HG02840 (cell line): ENCODE data around the gene FBXW7.

Experiments
- ATAC-seq: cut with Tn5 transposase; IDR thresholded peaks from one replicate; pipeline ENCODE4 v1.9.1; 2021; ENCODE audit warnings: mild to moderate bottlenecking, moderate library complexity, moderate number of reproducible peaks; ENCODE audit not compliant: unreplicated experiment, low FRiP score

Gene FBXW7

GRCh38 chr4:152513078-152513477, 22.8 kb downstream of the FBXW7 start:
- ATAC-seq, result no peak

DNA sequence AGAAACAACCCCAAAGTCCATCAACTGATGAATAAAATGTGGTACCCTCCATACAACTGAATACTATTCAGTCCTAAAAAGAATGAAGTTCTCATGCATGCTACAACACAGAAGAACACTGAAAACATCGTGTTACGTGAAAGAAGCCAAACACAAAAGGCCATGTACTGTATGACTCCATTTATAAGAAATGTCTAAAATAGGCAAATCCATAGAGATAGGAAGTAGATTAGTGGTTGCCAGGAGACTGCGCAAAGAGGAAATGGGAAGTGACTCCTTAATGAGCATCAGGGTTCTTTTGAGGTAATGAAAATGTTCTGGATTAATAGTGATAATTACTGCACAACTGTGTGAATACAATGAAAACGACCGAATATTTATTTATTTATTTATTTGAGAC, 23.4 kb downstream of the FBXW7 start:
- no peak for ATAC-seq

DNA sequence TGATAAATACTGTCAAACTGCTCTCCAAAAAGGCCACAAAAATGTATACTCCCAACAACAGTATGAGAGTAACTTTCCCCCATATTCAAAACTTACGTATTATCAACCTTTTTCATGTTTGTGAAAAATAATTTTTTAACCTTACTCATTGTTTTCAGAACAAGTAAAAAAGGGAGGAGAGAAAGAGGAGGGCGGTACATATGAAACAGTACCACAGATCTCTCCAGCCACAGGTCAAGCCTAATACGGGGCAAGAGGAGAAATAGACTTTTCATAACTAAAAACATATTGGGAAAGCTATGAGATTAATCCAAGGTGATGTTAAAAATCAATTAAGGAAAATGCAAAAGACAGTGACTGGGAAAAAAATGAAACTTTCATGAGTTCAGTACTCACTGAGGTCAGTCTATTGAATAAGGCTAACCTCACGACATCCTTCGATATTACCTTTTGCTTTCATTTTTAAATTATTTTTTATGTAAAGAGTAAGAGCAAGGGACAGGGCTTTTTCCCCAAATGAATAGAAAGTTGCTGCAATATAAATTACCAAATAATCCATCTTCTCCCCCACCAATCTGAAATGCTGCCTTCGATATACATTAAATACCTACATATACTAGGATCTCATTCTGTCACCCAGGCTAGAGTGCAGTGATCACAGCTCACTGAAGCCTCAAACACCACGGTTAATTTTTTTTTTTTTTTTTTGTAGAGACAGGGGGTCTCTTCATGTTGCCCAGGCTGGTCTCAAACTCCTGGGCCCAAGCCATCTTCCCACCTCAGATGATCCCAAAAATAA, 25.3 kb downstream of the FBXW7 start:
- no peak for ATAC-seq

DNA sequence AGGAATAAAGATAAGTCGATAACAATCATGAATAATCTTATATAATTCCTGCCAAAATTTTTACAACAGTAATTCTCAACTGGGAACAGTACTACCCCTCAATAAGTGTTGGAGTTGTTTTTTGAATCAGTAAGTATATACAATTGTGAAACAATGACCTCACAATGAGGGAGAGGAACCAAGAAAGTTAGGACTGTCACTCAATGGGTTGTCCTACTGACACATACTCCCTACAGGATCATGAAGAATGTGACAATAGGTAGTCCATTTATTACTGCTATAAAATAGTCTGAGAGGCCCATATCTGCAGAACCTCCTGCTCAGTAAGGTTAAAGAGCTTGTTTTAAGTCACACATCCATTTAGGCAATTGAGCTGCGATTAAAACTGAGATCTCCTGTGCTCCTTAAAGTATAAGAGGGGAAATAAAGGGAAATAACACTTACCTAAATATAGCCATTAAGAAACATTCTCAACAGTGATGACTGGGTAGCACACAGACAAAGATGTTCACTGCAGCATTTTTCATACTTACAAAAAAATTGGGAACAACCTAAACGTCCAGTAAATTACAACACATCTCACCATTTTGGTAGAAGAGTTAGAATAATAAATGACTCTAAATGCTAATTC, 26.2 kb downstream of the FBXW7 start:
- no peak for ATAC-seq

GRCh38 chr4:152508818-152509217, 27.1 kb downstream of the FBXW7 start:
- no peak for ATAC-seq

- no peak for ATAC-seq
Observed at GRCh38 chr4:152508386-152508785, 27.5 kb downstream of the FBXW7 start.

- ATAC-seq, result no peak
Observed at GRCh38 chr4:152503653-152504290, 32.1 kb downstream of the FBXW7 start.

DNA sequence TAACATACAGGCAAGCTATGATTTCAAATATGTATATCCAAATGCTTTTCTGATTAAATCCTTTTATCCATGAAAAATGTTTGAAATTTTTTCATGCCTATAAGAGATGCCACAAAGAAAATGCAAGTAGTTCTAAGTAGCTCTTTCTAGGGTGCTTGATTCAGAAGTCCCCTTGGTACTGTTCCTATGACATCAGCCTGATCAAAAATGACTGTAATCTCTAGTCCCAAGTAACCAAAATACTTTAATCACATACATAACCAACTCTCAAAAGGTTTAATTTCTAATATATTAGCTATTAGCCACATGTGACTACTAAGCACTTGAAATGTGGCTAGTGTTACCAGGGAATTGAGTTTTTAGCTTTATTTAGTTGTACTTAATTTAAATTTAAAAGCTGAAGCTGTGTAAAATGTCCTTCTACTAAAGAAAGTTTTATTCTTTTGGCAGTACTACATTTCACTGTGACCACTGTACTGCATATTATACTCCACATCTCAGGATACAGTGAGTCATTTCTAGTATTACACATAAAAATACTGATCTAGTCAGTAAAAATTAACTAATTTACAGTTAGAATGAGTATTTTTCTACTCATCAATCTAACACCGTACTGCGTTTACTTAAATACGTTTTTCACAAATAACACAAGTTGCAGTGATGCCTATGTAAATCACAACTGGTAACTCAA, 33.9 kb downstream of the FBXW7 start:
- no peak for ATAC-seq

DNA sequence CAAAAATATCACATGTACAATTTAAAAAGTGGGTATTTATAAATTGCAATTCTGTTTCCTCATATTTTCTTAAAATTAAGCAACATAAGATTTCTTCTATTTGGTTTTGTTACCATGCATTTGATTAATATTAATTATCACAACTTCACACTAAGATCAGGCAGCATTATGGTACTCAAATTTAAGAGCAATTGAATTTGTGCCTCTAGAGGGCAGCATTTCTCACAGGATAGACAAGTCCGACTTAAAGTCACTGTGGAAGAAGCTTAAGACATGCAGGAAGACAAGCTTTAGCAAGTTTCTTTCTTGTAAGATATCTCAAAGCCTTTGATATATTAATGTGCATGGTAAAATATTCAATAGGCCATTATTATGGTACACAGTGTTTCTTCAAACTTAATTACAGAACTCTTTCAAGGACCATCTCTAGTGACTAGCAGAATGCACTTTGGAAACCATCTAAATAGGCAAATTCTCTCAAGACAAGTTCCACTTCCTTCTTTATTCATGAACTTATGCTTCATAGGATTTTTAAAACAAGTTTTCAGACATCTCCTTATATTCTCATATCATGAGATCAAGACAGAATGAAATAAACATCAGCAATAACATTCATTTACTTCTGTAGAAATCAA, 35.0 kb downstream of the FBXW7 start:
- ATAC-seq, result peak; percentile 51

DNA sequence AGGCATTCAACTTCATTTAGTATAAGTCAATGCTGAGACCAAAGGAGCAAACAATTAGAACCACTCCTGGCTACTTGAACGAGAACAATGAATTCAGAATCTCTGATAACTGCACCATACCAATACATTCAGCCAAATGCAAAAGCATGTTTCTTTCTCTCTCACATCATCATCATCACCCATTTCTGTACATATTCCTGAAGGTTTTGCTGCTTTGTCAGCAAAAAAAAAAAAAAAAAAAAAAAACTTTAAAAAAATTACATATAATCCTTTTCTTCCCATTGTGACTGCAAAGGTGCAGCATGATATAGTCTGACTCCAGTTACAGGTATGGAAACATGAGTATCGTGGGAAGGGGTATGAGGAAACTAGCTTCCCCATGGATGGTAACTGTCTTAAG, 35.6 kb downstream of the FBXW7 start:
- no peak for ATAC-seq

DNA sequence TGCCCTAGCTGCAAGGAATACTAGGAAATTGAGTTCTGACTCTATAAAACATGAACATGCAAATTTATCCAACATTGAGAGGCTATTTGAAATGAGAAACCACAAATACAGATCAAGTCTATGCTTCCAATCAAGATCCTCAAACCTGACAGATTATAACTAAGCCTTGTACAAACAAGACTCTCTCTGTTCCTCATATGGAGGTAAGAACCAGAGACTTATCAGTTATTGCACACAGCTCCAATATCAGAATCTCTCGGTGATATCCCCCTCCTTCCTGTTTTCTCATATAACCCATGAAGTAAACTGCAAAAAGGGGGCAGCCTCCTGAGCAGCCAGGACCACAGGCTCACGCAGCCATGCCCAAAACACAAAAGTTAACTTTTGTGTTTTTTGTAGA, 36.5 kb downstream of the FBXW7 start:
- no peak for ATAC-seq

DNA sequence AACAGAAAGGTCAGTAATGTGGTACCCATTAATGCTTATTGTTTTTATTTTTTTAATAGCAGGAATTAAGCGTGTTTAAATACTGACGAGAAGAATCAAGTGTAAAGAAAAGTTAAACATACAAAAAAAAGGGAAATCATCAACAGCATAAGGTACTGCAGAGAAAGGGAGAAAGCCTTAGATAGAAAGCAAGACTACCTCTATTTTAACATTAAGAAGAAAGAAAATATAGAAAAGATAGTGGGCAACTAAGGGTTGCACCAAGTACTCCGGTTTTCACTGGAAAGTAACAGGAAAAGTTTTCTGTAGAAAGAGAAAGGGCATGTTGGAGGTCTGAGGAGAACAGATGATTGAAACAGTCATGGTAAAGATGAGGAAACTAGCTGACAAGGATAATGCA, 41.9 kb downstream of the FBXW7 start:
- no peak for ATAC-seq

DNA sequence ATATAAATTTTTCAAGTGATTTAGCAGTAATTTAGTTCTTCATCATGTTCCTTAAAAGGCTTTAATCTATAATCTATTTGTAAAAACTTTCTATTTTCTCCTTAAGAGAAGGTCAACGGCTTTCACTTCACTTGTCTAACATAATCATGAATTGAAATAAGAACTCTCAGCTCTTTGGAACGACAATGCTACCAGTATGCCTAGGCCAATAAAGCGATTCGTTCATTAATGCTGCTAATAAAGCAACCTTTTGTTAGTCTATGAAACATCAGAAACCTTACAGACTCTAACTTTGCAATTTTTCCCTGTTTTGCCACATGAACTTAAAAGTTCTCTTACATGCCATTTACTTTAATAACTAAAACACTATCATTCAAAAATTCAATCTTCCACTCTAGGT, 47.6 kb downstream of the FBXW7 start:
- ATAC-seq, result no peak

GRCh38 chr4:152486429-152487389, 49.2 kb downstream of the FBXW7 start:
- no peak for ATAC-seq

GRCh38 chr4:152485726-152486276, 50.1 kb downstream of the FBXW7 start:
- ATAC-seq, result peak; percentile 94

- ATAC-seq, result no peak
Observed at GRCh38 chr4:152482211-152482610, 53.7 kb downstream of the FBXW7 start.

DNA sequence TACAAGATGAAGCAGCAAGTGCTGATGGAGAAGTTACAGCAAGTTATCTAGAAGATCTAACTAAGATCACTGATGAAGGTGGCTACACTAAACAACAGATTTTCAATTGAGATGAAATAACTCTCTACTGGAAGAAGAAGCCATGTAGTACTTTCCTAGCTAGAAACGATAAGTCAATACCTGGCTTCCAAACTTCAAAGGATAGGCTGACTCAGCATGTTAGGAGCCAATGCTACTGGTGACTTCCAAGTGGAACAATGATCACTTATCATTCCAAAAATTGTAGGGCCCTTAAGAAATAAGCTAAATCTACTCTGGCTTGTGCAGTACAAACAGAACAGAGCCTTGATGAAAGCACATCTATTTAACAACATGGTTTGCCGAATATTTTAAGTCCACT, 55.0 kb downstream of the FBXW7 start:
- no peak for ATAC-seq

- ATAC-seq, result no peak
Observed at GRCh38 chr4:152480326-152480725, 55.6 kb downstream of the FBXW7 start.

DNA sequence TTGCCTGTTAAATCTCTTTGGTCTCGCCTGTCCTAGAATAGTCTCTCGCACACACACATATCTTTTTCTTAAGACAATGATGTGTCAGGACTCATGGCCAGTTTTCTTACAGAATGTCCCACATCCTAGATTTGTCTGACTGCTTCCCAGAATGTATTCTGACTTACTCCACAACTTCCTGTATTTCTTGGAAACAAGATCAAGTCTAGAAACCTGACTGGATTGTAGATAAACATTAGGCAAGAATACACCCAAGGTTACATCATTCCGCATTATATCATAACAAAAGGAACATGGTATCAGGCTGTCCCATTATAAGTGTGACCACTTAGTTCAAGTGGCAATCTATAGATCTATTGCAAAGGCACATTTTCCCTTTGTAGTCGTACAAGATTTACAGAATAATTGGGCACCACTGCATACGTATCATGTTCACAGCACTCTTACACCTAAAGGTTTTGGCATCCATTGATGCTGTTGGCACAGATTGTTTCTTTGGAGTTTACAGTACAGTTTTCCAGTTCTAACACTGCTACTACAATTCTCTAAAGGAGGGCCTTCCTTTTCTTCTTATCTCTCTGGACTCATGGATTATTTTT, 56.4 kb downstream of the FBXW7 start:
- ATAC-seq, result no peak
